MCF 10A (cell line): ENCODE measurements around the gene ARMH3. TPM values are rescaled to one million over a fixed set of nuclear protein-coding genes. Genes with fewer than 3 reads are reported as not detected.

Source experiments
- BruUV-seq: library from RNA; stranded (reverse); fragments of 400-500 nt; replicated peaks from 2 replicates; lab custom pipeline; 2021; lab: Mats Ljungman, UMichigan
- CTCF ChIA-PET: fragments of 300-600 bp; sonication (Branson Sonifier 250); formaldehyde crosslinking; extraction: SDS; loops from one replicate; lab custom pipeline; 2021; ENCODE audit warnings: antibody characterized with exemption, inconsistent platforms; lab: Yijun Ruan, JAX
- POLR2A ChIA-PET: fragments of 300-600, 350-650 bp; sonication (Branson Sonifier 250); formaldehyde crosslinking; extraction: SDS; loops from one replicate; lab custom pipeline; 2020; ENCODE audit warnings: antibody characterized with exemption, inconsistent platforms; lab: Yijun Ruan, JAX
- DNase-seq: peaks from one replicate; pipeline ENCODE4 v3.0.0-alpha.2; 2018; ENCODE audit not compliant: unreplicated experiment
- H3K27ac Mint-ChIP-seq: one replicate; pipeline ENCODE4 v1.8.0; 2022; ENCODE audit warnings: mild to moderate bottlenecking, low read depth, mixed read lengths; ENCODE audit not compliant: unreplicated experiment
- H3K27me3 Mint-ChIP-seq: one replicate; pipeline ENCODE4 v1.8.0; 2022; ENCODE audit warnings: mixed read lengths; ENCODE audit not compliant: insufficient read depth, unreplicated experiment
- H3K36me3 Mint-ChIP-seq: one replicate; pipeline ENCODE4 v1.8.0; 2022; ENCODE audit warnings: mild to moderate bottlenecking, moderate library complexity, mixed read lengths; ENCODE audit not compliant: insufficient read depth, unreplicated experiment
- H3K4me1 Mint-ChIP-seq: one replicate; pipeline ENCODE4 v1.8.0; 2022; ENCODE audit warnings: mixed read lengths; ENCODE audit not compliant: insufficient read depth, unreplicated experiment
- H3K4me3 Mint-ChIP-seq: one replicate; pipeline ENCODE4 v1.8.0; 2022; ENCODE audit warnings: mild to moderate bottlenecking, moderate library complexity, mixed read lengths; ENCODE audit not compliant: unreplicated experiment
- H3K9me3 Mint-ChIP-seq: one replicate; pipeline ENCODE4 v1.8.0; 2022; ENCODE audit warnings: mixed read lengths; ENCODE audit not compliant: unreplicated experiment
- CTCF ChIP-seq: fragments of 200-600 bp; IDR thresholded peaks from one replicate; pipeline ENCODE4 v1.8.0; 2022; ENCODE audit warnings: antibody characterized with exemption, mild to moderate bottlenecking; ENCODE audit not compliant: unreplicated experiment
- intact Hi-C: fragments of 100-400 bp; cut with micrococcal nuclease; formaldehyde crosslinking; loops from 2 replicates; pipeline ENCODE4 v1.14.1; 2022
- total RNA-seq: library from RNA; stranded (reverse); gene quantifications from 2 replicates; pipeline ENCODE4 v1.2.3, GENCODE V29; 2022

ARMH3 gene
- total RNA-seq, 1 experiment from 2014 or later = 17.6 TPM

DNA sequence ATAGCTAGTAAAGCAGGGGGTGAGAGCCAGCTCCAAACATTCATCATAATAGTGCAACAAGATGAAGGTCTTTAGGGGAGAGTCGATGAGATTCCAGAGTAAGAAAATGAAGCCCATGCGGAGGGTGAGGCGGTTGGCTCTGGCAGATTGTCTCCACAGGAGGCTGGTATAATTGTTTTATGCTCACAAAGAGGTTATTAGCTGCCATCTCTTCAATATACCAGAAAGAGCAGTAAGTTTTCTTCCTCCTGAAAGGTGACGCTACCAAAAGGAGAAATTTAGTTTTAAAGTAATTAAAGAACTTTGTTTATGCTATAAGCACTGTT lies 153.2 kb downstream of the ARMH3 start:
- H3K4me3 Mint-ChIP-seq = no peak overlapping the region
- no peak for TF ChIP-seq CTCF
- intact Hi-C loops = no loop called here
- no TSS peak for BruUV-seq
- no peak for DNase-seq
- H3K9me3 Mint-ChIP-seq = no peaks in the 10 kb centered on the region
- H3K4me1 Mint-ChIP-seq = no peaks in the 10 kb centered on the region
- no peaks in the 10 kb centered on the region for H3K27me3 Mint-ChIP-seq
- peaks cover 16% of the 10 kb centered on the region for H3K36me3 Mint-ChIP-seq
- peak overlapping the region; percentile 24 for H3K27ac Mint-ChIP-seq
- ChIA-PET POLR2A (interaction anchor here (2.0 kb wide), 1 partner anchor 10 kb away, joined by 6 read pairs; no protein-coding TSS in a partner anchor), CTCF (interaction anchor here (1.0 kb wide), 1 partner anchor 13 kb away, joined by 4 read pairs; no protein-coding TSS in a partner anchor)

- Mint-ChIP-seq H3K36me3 (peaks cover 16% of the 10 kb centered on the region), H3K4me3 (no peak overlapping the region), H3K4me1 (no peaks in the 10 kb centered on the region), H3K9me3 (no peaks in the 10 kb centered on the region), H3K27ac (no peak overlapping the region), H3K27me3 (no peaks in the 10 kb centered on the region)
- DNase-seq = no peak
- intact Hi-C loops = no loop called here
- ChIA-PET CTCF (interaction anchor here (1.0 kb wide), 2 partner anchors 12 to 108 kb away, joined by 4 read pairs; no protein-coding TSS in a partner anchor), POLR2A (interaction anchor here (2.0 kb wide), 1 partner anchor 9 kb away, joined by 6 read pairs; no protein-coding TSS in a partner anchor)
- no peak for TF ChIP-seq CTCF
- no TSS peak for BruUV-seq
Measured at GRCh38 chr10:101902032-101902819, 153.7 kb downstream of the ARMH3 start.

DNA sequence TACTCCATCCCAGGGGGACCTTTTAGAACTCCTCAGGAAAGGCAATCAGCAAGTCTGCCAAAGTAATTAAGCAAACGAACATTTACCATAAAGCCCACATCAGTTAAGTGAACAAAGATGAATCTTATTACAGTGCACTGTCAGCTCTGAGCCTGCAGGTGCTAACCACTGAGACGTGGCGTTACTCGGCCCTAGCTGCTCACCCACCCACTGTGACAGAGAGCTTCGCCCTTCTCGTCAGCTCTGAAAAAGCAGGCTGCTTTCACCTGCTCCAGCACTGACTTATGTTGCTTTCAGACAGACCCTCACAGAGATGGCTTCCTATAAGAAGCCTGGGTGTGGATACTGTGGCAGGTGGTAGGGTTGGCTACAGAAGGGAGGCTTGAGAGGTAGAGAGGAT lies 154.6 kb downstream of the ARMH3 start:
- ChIA-PET CTCF (no interaction called here), POLR2A (interaction anchor here (0.7 to 2.0 kb wide), 2 partner anchors 8 to 192 kb away, joined by 3 to 6 read pairs; no protein-coding TSS in a partner anchor)
- H3K9me3 Mint-ChIP-seq = no peaks in the 10 kb centered on the region
- no peaks in the 10 kb centered on the region for H3K4me1 Mint-ChIP-seq
- peaks cover 16% of the 10 kb centered on the region for H3K36me3 Mint-ChIP-seq
- H3K27me3 Mint-ChIP-seq = no peaks in the 10 kb centered on the region
- TF ChIP-seq CTCF = no peak
- DNase-seq = no peak
- BruUV-seq = no TSS peak
- H3K4me3 Mint-ChIP-seq = no peak overlapping the region
- intact Hi-C loops = no loop called here
- H3K27ac Mint-ChIP-seq = no peak overlapping the region

GRCh38 chr10:101897633-101898032 lies 158.3 kb downstream of the ARMH3 start:
- peak; percentile 35 for DNase-seq
- Mint-ChIP-seq H3K36me3 (peaks cover 15% of the 10 kb centered on the region), H3K4me1 (peaks cover 4% of the 10 kb centered on the region), H3K27me3 (no peaks in the 10 kb centered on the region), H3K9me3 (no peaks in the 10 kb centered on the region), H3K4me3 (no peak overlapping the region), H3K27ac (no peak overlapping the region)
- POLR2A ChIA-PET = interaction anchor here (0.6 to 1.2 kb wide), 4 partner anchors 8 to 1494 kb away, joined by 3 to 5 read pairs (median 4); no protein-coding TSS in a partner anchor
- no peak for TF ChIP-seq CTCF
- intact Hi-C loops = no loop called here
- CTCF ChIA-PET = interaction anchor here (0.7 to 2.4 kb wide), 6 partner anchors 8 to 175 kb away, joined by 3 to 11 read pairs (median 4); no protein-coding TSS in a partner anchor
- no TSS peak for BruUV-seq
